HG03045 (cell line): ENCODE data around the gene RPS6KA1.
"Not testable (repeated sequence)": the region's sequence is repeated elsewhere in the genome, so short reads cannot be mapped to it uniquely, and the experiment has no call there.

Experiments
- ATAC-seq: cut with Tn5 transposase; IDR thresholded peaks from one replicate; pipeline ENCODE4 v1.9.1; 2021; ENCODE audit warnings: mild to moderate bottlenecking, moderate library complexity; ENCODE audit not compliant: unreplicated experiment

Gene RPS6KA1

GRCh38 chr1:26552720-26553119 lies 23.2 kb downstream of the RPS6KA1 start:
- ATAC-seq, result no peak

GRCh38 chr1:26553942-26554682 lies 24.6 kb downstream of the RPS6KA1 start:
- no peak for ATAC-seq

GRCh38 chr1:26554781-26555180 lies 25.2 kb downstream of the RPS6KA1 start:
- ATAC-seq, result no peak

- no peak for ATAC-seq
These were observed 26.0 kb downstream of the RPS6KA1 start for GRCh38 chr1:26555550-26555981.

GRCh38 chr1:26556111-26556510 lies 26.6 kb downstream of the RPS6KA1 start:
- ATAC-seq, result no peak

GRCh38 chr1:26557008-26557407 lies 27.4 kb downstream of the RPS6KA1 start:
- no peak for ATAC-seq

GRCh38 chr1:26558685-26559048 lies 29.1 kb downstream of the RPS6KA1 start:
- ATAC-seq, result no peak

- no peak for ATAC-seq
These were observed 30.8 kb downstream of the RPS6KA1 start for GRCh38 chr1:26560403-26560780.

GRCh38 chr1:26570287-26570686 lies 40.7 kb downstream of the RPS6KA1 start:
- no peak for ATAC-seq

- no peak for ATAC-seq
These were observed 41.8 kb downstream of the RPS6KA1 start for GRCh38 chr1:26571381-26571780.

- ATAC-seq, result no peak
These were observed 44.5 kb downstream of the RPS6KA1 start for GRCh38 chr1:26574018-26574417.

- ATAC-seq, result no peak
These were observed 45.2 kb downstream of the RPS6KA1 start for GRCh38 chr1:26574719-26575251.

- no peak for ATAC-seq
These were observed 45.8 kb downstream of the RPS6KA1 start for GRCh38 chr1:26575348-26575747.

GRCh38 chr1:26578167-26578566 lies 48.6 kb downstream of the RPS6KA1 start:
- ATAC-seq, result no peak

GRCh38 chr1:26579681-26580111 lies 50.1 kb downstream of the RPS6KA1 start:
- no peak for ATAC-seq

GRCh38 chr1:26580116-26580515 lies 50.6 kb downstream of the RPS6KA1 start:
- no peak for ATAC-seq

GRCh38 chr1:26581287-26581651 lies 51.7 kb downstream of the RPS6KA1 start:
- no peak for ATAC-seq

GRCh38 chr1:26582053-26582835 lies 52.7 kb downstream of the RPS6KA1 start:
- no peak for ATAC-seq

- no peak for ATAC-seq
These were observed 53.4 kb downstream of the RPS6KA1 start for GRCh38 chr1:26582836-26583460.

GRCh38 chr1:26583646-26584485 lies 54.3 kb downstream of the RPS6KA1 start:
- ATAC-seq, result no peak

- ATAC-seq, result not testable (repeated sequence)
These were observed 55.0 kb downstream of the RPS6KA1 start for GRCh38 chr1:26584588-26584987.
